Cardiac muscle cell (in vitro differentiated cells and primary cell): ENCODE data around the gene S100A14. TPM values are rescaled to one million over a fixed set of nuclear protein-coding genes. Genes with fewer than 3 reads are reported as not detected.

Experiments used
- DNase-seq, 2 donors: peaks; one replicate each; pipeline versions ENCODE4 v3.0.0 to v3.0.0-alpha.2; 2010 to 2017; ENCODE audit warnings: low read depth in 1 of 2, low spot score in 1 of 2
- H3K27ac ChIP-seq: fragments of 200-600 bp; sonication (generic); 2 replicates; pipeline ENCODE4 v1.5.1; 2016
- H3K27me3 ChIP-seq: fragments of 200-600 bp; sonication (generic); 2 replicates; pipeline ENCODE4 v1.6.0; 2016; ENCODE audit warnings: control low read depth
- H3K36me3 ChIP-seq: fragments of 200-600 bp; sonication (generic); 2 replicates; pipeline ENCODE4 v1.5.1; 2016; ENCODE audit warnings: control low read depth
- H3K4me1 ChIP-seq: fragments of 200-600 bp; sonication (generic); 2 replicates; pipeline ENCODE4 v1.8.1; 2017; ENCODE audit warnings: low read depth, mild to moderate bottlenecking, mixed run types
- H3K4me3 ChIP-seq: fragments of 200-600 bp; sonication (generic); 2 replicates; pipeline ENCODE4 v1.5.1; 2016; ENCODE audit warnings: mild to moderate bottlenecking
- H3K9me3 ChIP-seq: fragments of 200-600 bp; sonication (generic); 2 replicates; pipeline ENCODE4 v1.5.1; 2017; ENCODE audit warnings: low read depth, mild to moderate bottlenecking, control low read depth
- CTCF ChIP-seq: IDR thresholded peaks from 2 replicates; pipeline ENCODE4 v1.5.1; 2012; ENCODE audit warnings: low read depth, mild to moderate bottlenecking, low read length
- polyA plus RNA-seq: library from polyadenylated mRNA; unstranded; fragments of >200 nt; fragmentation: Nextera tagmentation; extraction: Ambion mirVana; gene quantifications from 2 replicates; pipeline ENCODE4 v1.2.1, GENCODE V29; 2016
- total RNA-seq: library from RNA; depleted of rRNA; stranded (reverse); fragments of >200 nt; gene quantifications from 2 replicates; pipeline ENCODE4 v1.2.3, GENCODE V29; 2016

The S100A14 gene
- total and polyA plus RNA-seq, 2 experiments from 2014 or later: 0.51 to 0.70 TPM

GRCh38 chr1:153649863-153650235 lies 33.7 kb upstream of the S100A14 start:
- no peaks in the 10 kb centered on the region for H3K4me1 ChIP-seq
- TF ChIP-seq CTCF: no peak
- DNase-seq: no peak
- no peaks in the 10 kb centered on the region for H3K27me3 ChIP-seq
- H3K9me3 ChIP-seq: no peaks in the 10 kb centered on the region
- H3K27ac ChIP-seq: no peak overlapping the region
- no peak overlapping the region for H3K4me3 ChIP-seq
- H3K36me3 ChIP-seq: peaks cover 11% of the 10 kb centered on the region

DNA sequence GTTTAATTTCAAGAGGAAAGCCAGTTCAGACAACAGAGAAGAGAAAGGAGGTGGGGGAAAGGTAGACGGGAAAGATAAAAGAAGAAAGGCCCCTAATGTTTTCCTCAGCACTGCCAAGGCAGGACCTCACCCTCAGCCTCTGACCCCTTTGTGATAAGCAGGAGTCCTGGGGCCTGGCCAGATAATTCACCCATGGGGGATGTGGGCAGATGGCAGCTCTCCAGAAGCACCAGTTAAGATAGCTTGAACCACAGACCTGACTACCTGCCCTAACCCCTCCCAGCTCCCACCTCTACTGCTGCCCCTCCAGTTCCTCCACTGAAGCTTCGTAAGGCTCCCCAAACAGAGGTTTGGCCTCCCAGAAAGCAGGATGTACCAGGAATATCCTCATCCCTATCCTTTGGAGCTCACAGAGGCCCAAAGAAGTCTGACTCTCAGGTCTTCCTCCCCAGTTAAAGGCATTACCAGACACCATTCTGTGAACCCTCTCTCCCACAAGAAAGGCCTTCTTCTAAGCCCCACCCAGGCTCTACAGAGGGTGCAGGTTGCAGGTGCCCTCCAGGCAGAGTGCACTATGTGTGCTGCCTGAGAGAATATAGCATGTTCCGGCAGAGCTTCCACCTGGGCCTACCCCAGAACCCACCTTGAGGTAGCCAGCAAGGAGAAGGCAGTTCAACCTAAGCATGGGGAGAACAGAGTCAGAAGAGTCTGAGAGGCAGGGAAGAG lies 33.2 kb upstream of the S100A14 start:
- DNase-seq: no peak

GRCh38 chr1:153648000-153648643 lies 32.0 kb upstream of the S100A14 start:
- TF ChIP-seq CTCF: no peak
- Histone ChIP-seq H3K9me3 (no peaks in the 10 kb centered on the region), H3K4me3 (no peak overlapping the region), H3K36me3 (peaks cover 27% of the 10 kb centered on the region), H3K4me1 (no peaks in the 10 kb centered on the region), H3K27ac (peak overlapping the region; percentile 77), H3K27me3 (no peaks in the 10 kb centered on the region)
- no peak for DNase-seq

More for the DNA sequence above, 33.2 kb upstream of the S100A14 start:
- Histone ChIP-seq H3K36me3 (peaks cover 16% of the 10 kb centered on the region), H3K27me3 (no peaks in the 10 kb centered on the region), H3K27ac (peak overlapping the region; percentile 77), H3K4me1 (no peaks in the 10 kb centered on the region), H3K4me3 (no peak overlapping the region), H3K9me3 (no peaks in the 10 kb centered on the region)
- no peak for TF ChIP-seq CTCF

- Histone ChIP-seq H3K27me3 (no peaks in the 10 kb centered on the region), H3K27ac (peak overlapping the region; percentile 77), H3K4me1 (no peaks in the 10 kb centered on the region), H3K9me3 (no peaks in the 10 kb centered on the region), H3K4me3 (no peak overlapping the region), H3K36me3 (peaks cover 34% of the 10 kb centered on the region)
- DNase-seq: no peak
- no peak for TF ChIP-seq CTCF
Measured at GRCh38 chr1:153647346-153647714, 31.2 kb upstream of the S100A14 start.

GRCh38 chr1:153646672-153647345 lies 30.7 kb upstream of the S100A14 start:
- no peak for TF ChIP-seq CTCF
- H3K27me3 ChIP-seq: no peaks in the 10 kb centered on the region
- H3K36me3 ChIP-seq: peaks cover 40% of the 10 kb centered on the region
- no peaks in the 10 kb centered on the region for H3K4me1 ChIP-seq
- H3K4me3 ChIP-seq: no peak overlapping the region
- H3K27ac ChIP-seq: peak overlapping the region; percentile 77
- H3K9me3 ChIP-seq: no peaks in the 10 kb centered on the region
- DNase-seq: no peak
